ENCODE data around the gene OR5B17. TPM values are rescaled to one million over a fixed set of nuclear protein-coding genes. Genes with fewer than 3 reads are reported as not detected.

OR5B17 gene
- total RNA-seq, 1 donor from 2014 or later: not detected

DNA sequence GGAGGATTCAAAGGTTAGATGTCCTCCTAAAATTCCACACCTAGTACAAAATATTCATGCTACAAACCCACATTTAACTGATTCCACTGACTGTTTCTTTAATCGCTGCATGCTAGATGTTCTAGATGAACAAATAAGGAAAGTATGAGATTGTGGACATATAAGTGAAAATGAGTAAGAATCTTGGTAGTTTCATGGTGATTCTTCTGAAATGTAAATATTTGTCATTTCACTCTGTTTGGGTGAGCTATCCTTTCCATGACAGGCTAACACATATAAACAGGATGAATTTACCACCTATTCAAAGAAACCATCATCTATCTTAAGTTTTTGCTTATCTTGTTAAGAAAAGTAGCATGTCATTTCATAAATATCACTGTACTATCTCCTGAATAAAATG lies 33.0 kb upstream of the OR5B17 start:
- TF ChIP-seq POLR2AphosphoS5 (IDR thresholded peaks at IDR 0.05; ENCODE audit: insufficient read depth in 1 of 2, low read depth in 1 of 2): no peak
- TF ChIP-seq CTCF (IDR thresholded peaks at IDR 0.05): no peak
- no peak for TF ChIP-seq POLR2A (IDR thresholded peaks at IDR 0.05)
- Histone ChIP-seq H3K27me3 (no peaks in the 10 kb centered on the region), H3K9me3 (no peaks in the 10 kb centered on the region), H3K4me1 (no peaks in the 10 kb centered on the region), H3K27ac (no peak overlapping the region), H3K36me3 (no peaks in the 10 kb centered on the region), H3K4me3 (no peak overlapping the region)
- intact Hi-C loops (cut with DNase I): no loop called here
- no peak for DNase-seq (ENCODE audit: extremely low spot score in 2 of 2)

GRCh38 chr11:58390551-58391063 lies 31.7 kb upstream of the OR5B17 start:
- H3K36me3 ChIP-seq: no peaks in the 10 kb centered on the region
- no peak overlapping the region for H3K27ac ChIP-seq
- no peak for DNase-seq (ENCODE audit: extremely low spot score in 2 of 2)
- no peak overlapping the region for H3K4me3 ChIP-seq
- H3K9me3 ChIP-seq: no peaks in the 10 kb centered on the region
- H3K4me1 ChIP-seq: no peaks in the 10 kb centered on the region
- intact Hi-C loops (cut with DNase I): no loop called here
- TF ChIP-seq POLR2AphosphoS5 (IDR thresholded peaks at IDR 0.05; ENCODE audit: insufficient read depth in 1 of 2, low read depth in 1 of 2): no peak
- TF ChIP-seq POLR2A (IDR thresholded peaks at IDR 0.05): no peak
- TF ChIP-seq CTCF (IDR thresholded peaks at IDR 0.05): no peak
- no peaks in the 10 kb centered on the region for H3K27me3 ChIP-seq

- H3K27me3 ChIP-seq: no peaks in the 10 kb centered on the region
- no peak overlapping the region for H3K27ac ChIP-seq
- no peak overlapping the region for H3K4me3 ChIP-seq
- no peak for TF ChIP-seq CTCF (IDR thresholded peaks at IDR 0.05)
- TF ChIP-seq POLR2AphosphoS5 (IDR thresholded peaks at IDR 0.05; ENCODE audit: insufficient read depth in 1 of 2, low read depth in 1 of 2): no peak
- no peak for TF ChIP-seq POLR2A (IDR thresholded peaks at IDR 0.05)
- intact Hi-C loops (cut with DNase I): no loop called here
- no peaks in the 10 kb centered on the region for H3K36me3 ChIP-seq
- H3K4me1 ChIP-seq: no peaks in the 10 kb centered on the region
- no peaks in the 10 kb centered on the region for H3K9me3 ChIP-seq
- DNase-seq (ENCODE audit: extremely low spot score in 2 of 2): no peak
Measured at GRCh38 chr11:58354727-58355126, 4.1 kb downstream of the OR5B17 start.

DNA sequence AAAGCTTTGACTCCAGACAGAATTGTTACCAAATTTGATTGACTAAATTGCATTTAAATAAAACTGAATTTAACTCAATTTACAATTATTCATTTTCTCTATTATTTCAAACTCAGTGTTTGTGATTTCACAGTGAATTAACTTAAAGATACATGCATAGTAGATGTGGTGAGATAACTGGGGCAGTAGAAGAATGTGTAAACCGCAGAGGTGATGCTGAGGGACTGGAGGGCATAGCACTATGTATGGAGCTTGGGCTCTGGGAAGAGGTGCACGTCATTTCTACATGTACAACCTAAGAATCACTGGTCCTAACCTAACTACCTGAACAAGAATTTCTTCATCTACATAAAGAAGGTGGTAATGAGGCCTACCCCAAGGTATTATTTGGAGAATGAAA lies 13.7 kb downstream of the OR5B17 start:
- H3K36me3 ChIP-seq: no peaks in the 10 kb centered on the region
- H3K4me3 ChIP-seq: no peak overlapping the region
- no peak for DNase-seq (ENCODE audit: extremely low spot score in 2 of 2)
- H3K4me1 ChIP-seq: no peaks in the 10 kb centered on the region
- H3K27me3 ChIP-seq: no peaks in the 10 kb centered on the region
- TF ChIP-seq POLR2A (IDR thresholded peaks at IDR 0.05): no peak
- no peak for TF ChIP-seq CTCF (IDR thresholded peaks at IDR 0.05)
- TF ChIP-seq POLR2AphosphoS5 (IDR thresholded peaks at IDR 0.05; ENCODE audit: insufficient read depth in 1 of 2, low read depth in 1 of 2): no peak
- H3K27ac ChIP-seq: no peak overlapping the region
- intact Hi-C loops (cut with DNase I): no loop called here
- H3K9me3 ChIP-seq: no peaks in the 10 kb centered on the region

DNA sequence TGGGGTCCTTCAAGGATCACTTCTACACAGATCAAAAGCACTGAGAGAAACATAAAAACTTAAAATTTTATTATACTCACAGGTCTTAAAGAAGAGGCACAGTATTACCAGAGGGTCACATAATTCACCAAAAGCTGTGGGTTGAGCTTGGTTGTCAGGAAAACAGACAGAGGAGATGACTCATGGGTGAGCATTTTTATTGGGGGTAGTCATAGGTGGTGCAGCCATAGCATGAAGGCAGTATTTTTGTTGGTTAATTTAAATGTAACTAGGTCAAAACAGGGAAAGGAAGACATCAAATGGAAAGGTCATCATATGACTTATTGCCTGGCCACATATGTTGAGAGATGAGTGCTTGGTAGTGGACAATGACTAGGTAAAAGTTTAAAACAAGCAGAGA lies 24.2 kb downstream of the OR5B17 start:
- H3K36me3 ChIP-seq: no peaks in the 10 kb centered on the region
- TF ChIP-seq POLR2AphosphoS5 (IDR thresholded peaks at IDR 0.05; ENCODE audit: insufficient read depth in 1 of 2, low read depth in 1 of 2): no peak
- no peak for TF ChIP-seq CTCF (IDR thresholded peaks at IDR 0.05)
- no peak for TF ChIP-seq POLR2A (IDR thresholded peaks at IDR 0.05)
- no peak overlapping the region for H3K27ac ChIP-seq
- no peak for DNase-seq (ENCODE audit: extremely low spot score in 2 of 2)
- intact Hi-C loops (cut with DNase I): no loop called here
- H3K4me3 ChIP-seq: no peak overlapping the region
- no peaks in the 10 kb centered on the region for H3K27me3 ChIP-seq
- no peaks in the 10 kb centered on the region for H3K9me3 ChIP-seq
- no peaks in the 10 kb centered on the region for H3K4me1 ChIP-seq
